Neural progenitor cell (in vitro differentiated cells): ENCODE results near the gene NIFK. TPM values are rescaled to one million over a fixed set of nuclear protein-coding genes. Genes with fewer than 3 reads are reported as not detected.

Experiments used
- DNase-seq: peaks from one replicate; pipeline ENCODE4 v3.0.0-alpha.2; 2016; ENCODE audit warnings: low spot score
- H2AFZ ChIP-seq: fragments of 200-600 bp; sonication (generic); replicated peaks from 2 replicates; pipeline ENCODE4 v1.6.1; 2016; ENCODE audit warnings: antibody characterized with exemption
- H3F3A ChIP-seq: fragments of 200-600 bp; sonication (generic); 2 replicates; pipeline ENCODE4 v1.6.1; 2016; ENCODE audit warnings: antibody characterized with exemption, low read depth
- H3K27ac ChIP-seq: fragments of 200-600 bp; sonication (generic); 2 replicates; pipeline ENCODE4 v1.5.1; 2016; ENCODE audit warnings: mild to moderate bottlenecking
- H3K27me3 ChIP-seq: fragments of 200-600 bp; sonication (generic); 2 replicates; pipeline ENCODE4 v1.6.1; 2016; ENCODE audit warnings: mild to moderate bottlenecking, moderate library complexity
- H3K36me3 ChIP-seq: fragments of 200-600 bp; sonication (generic); 2 replicates; pipeline ENCODE4 v1.5.1; 2016
- H3K4me1 ChIP-seq: fragments of 200-600 bp; sonication (generic); 2 replicates; pipeline ENCODE4 v1.6.1; 2016; ENCODE audit warnings: mixed run types
- H3K4me2 ChIP-seq: fragments of 200-600 bp; sonication (generic); 2 replicates; pipeline ENCODE4 v1.6.1; 2016
- H3K4me3 ChIP-seq: fragments of 200-600 bp; sonication (generic); 2 replicates; pipeline ENCODE4 v1.5.1; 2016
- H3K79me2 ChIP-seq: fragments of 200-600 bp; sonication (generic); 2 replicates; pipeline ENCODE4 v1.6.1; 2016; ENCODE audit warnings: low read depth
- H3K9ac ChIP-seq: fragments of 200-600 bp; sonication (generic); 2 replicates; pipeline ENCODE4 v1.6.1; 2016
- H3K9me3 ChIP-seq: fragments of 200-600 bp; sonication (generic); 2 replicates; pipeline ENCODE4 v1.5.1; 2016; ENCODE audit warnings: low read depth
- H4K20me1 ChIP-seq: fragments of 200-600 bp; sonication (generic); 2 replicates; pipeline ENCODE4 v1.6.1; 2016; ENCODE audit warnings: low read depth
- H3K27ac Mint-ChIP-seq: 3 replicates; pipeline ENCODE4 v1.8.0; 2021; ENCODE audit warnings: mixed read lengths
- H3K27me3 Mint-ChIP-seq: 2 replicates; pipeline ENCODE4 v1.8.0; 2022; ENCODE audit warnings: low read depth, mild to moderate bottlenecking, inconsistent platforms, moderate library complexity, mixed read lengths; ENCODE audit not compliant: insufficient read depth
- H3K36me3 Mint-ChIP-seq: 3 replicates; pipeline ENCODE4 v1.8.0; 2021; ENCODE audit warnings: mixed read lengths
- H3K4me1 Mint-ChIP-seq: 3 replicates; pipeline ENCODE4 v1.8.0; 2021; ENCODE audit warnings: mixed read lengths
- H3K4me3 Mint-ChIP-seq: 3 replicates; pipeline ENCODE4 v1.8.0; 2021; ENCODE audit warnings: mild to moderate bottlenecking, moderate library complexity, mixed read lengths
- H3K9me3 Mint-ChIP-seq: 3 replicates; pipeline ENCODE4 v1.8.0; 2020; ENCODE audit warnings: mixed read lengths
- EZH2 ChIP-seq: fragments of 200-600 bp; sonication (generic); IDR thresholded peaks from 2 replicates; pipeline ENCODE4 v1.6.1; 2017; ENCODE audit warnings: antibody characterized with exemption, mild to moderate bottlenecking, moderate library complexity
- EZH2phosphoT487 ChIP-seq: fragments of 200-600 bp; sonication (generic); IDR thresholded peaks from 2 replicates; pipeline ENCODE4 v1.6.1; 2017; ENCODE audit warnings: antibody characterized with exemption
- total RNA-seq: library from RNA; depleted of rRNA; stranded (reverse); fragments of >200 nt; gene quantifications from 2 replicates; pipeline ENCODE4 v1.2.3, GENCODE V29; 2015; ENCODE audit warnings: low replicate concordance
- TF ChIP-seq, protein P1 (sequence below): fragments of 200-600 bp; sonication (generic); IDR thresholded peaks from 2 replicates; pipeline ENCODE4 v1.5.1; 2017; ENCODE audit warnings: antibody characterized with exemption, mild to moderate bottlenecking

Gene NIFK
- total RNA-seq, 1 donor from 2014 or later = 126 TPM

GRCh38 chr2:121727332-121727731 is 9.3 kb downstream of the NIFK start:
- Histone ChIP-seq H2AFZ (no peak overlapping the region), H3K4me1 (no peaks in the 10 kb centered on the region), H3K4me3 (no peak overlapping the region), H3K27me3 (no peaks in the 10 kb centered on the region), H3K36me3 (peaks cover 16% of the 10 kb centered on the region), H3K9ac (no peak overlapping the region), H3K9me3 (no peaks in the 10 kb centered on the region), H3K79me2 (no peaks in the 10 kb centered on the region), H3K4me2 (no peak overlapping the region), H4K20me1 (no peaks in the 10 kb centered on the region), H3F3A (peaks cover 7% of the 10 kb centered on the region), H3K27ac (no peak overlapping the region)
- no peaks in the 10 kb centered on the region for H3K4me1 Mint-ChIP-seq
- peaks cover 34% of the 10 kb centered on the region for H3K36me3 Mint-ChIP-seq
- peaks cover 2% of the 10 kb centered on the region for H3K27me3 Mint-ChIP-seq
- no peak for TF ChIP-seq EZH2
- TF ChIP-seq EZH2phosphoT487 = no peak
- TF ChIP-seq, protein P1, sequence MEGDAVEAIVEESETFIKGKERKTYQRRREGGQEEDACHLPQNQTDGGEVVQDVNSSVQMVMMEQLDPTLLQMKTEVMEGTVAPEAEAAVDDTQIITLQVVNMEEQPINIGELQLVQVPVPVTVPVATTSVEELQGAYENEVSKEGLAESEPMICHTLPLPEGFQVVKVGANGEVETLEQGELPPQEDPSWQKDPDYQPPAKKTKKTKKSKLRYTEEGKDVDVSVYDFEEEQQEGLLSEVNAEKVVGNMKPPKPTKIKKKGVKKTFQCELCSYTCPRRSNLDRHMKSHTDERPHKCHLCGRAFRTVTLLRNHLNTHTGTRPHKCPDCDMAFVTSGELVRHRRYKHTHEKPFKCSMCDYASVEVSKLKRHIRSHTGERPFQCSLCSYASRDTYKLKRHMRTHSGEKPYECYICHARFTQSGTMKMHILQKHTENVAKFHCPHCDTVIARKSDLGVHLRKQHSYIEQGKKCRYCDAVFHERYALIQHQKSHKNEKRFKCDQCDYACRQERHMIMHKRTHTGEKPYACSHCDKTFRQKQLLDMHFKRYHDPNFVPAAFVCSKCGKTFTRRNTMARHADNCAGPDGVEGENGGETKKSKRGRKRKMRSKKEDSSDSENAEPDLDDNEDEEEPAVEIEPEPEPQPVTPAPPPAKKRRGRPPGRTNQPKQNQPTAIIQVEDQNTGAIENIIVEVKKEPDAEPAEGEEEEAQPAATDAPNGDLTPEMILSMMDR = no peak
- DNase-seq = no peak
- no peak overlapping the region for H3K4me3 Mint-ChIP-seq
- H3K27ac Mint-ChIP-seq = no peak overlapping the region
- no peaks in the 10 kb centered on the region for H3K9me3 Mint-ChIP-seq

DNA sequence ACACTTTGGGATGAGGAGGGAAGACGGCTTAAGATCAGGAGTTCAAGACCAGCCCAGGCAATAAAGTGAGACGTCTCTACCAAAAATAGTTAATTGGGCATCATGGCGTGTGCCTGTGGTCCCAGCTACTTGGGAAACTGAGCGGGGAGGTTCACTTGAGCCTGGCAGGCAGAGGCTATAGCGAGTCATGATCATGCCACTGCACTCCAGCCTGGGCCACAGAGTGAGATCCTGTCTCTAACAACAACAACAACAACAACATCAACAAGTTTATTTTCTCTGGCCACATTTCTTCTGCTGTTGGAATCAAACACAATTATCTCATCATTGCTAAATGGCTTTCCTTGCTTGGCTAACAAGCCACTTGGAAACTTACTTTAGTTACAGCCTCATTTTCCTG is 13.4 kb downstream of the NIFK start:
- no peak for DNase-seq
- Histone ChIP-seq H3K9ac (no peak overlapping the region), H3F3A (peaks cover 2% of the 10 kb centered on the region), H3K27ac (no peak overlapping the region), H3K4me3 (no peak overlapping the region), H3K4me1 (no peaks in the 10 kb centered on the region), H3K9me3 (no peaks in the 10 kb centered on the region), H3K4me2 (no peak overlapping the region), H3K27me3 (no peaks in the 10 kb centered on the region), H3K79me2 (no peaks in the 10 kb centered on the region), H2AFZ (no peak overlapping the region), H4K20me1 (no peaks in the 10 kb centered on the region), H3K36me3 (peaks cover 13% of the 10 kb centered on the region)
- Mint-ChIP-seq H3K36me3 (peaks cover 13% of the 10 kb centered on the region), H3K27ac (no peak overlapping the region), H3K4me1 (no peaks in the 10 kb centered on the region), H3K9me3 (no peaks in the 10 kb centered on the region), H3K4me3 (no peak overlapping the region), H3K27me3 (peaks cover 2% of the 10 kb centered on the region)
- TF ChIP-seq EZH2phosphoT487 (no peak), EZH2 (no peak)
- TF ChIP-seq, protein P1 = no peak

GRCh38 chr2:121722479-121722878 is 14.2 kb downstream of the NIFK start:
- H3K36me3 Mint-ChIP-seq = peaks cover 9% of the 10 kb centered on the region
- H2AFZ ChIP-seq = no peak overlapping the region
- no peaks in the 10 kb centered on the region for H3K4me1 Mint-ChIP-seq
- no peaks in the 10 kb centered on the region for H3K9me3 Mint-ChIP-seq
- H3K27ac ChIP-seq = no peak overlapping the region
- H3F3A ChIP-seq = no peaks in the 10 kb centered on the region
- peaks cover 5% of the 10 kb centered on the region for H3K36me3 ChIP-seq
- no peak overlapping the region for H3K4me3 Mint-ChIP-seq
- no peaks in the 10 kb centered on the region for H3K27me3 ChIP-seq
- no peak overlapping the region for H3K9ac ChIP-seq
- no peak for DNase-seq
- no peaks in the 10 kb centered on the region for H3K79me2 ChIP-seq
- H3K27ac Mint-ChIP-seq = no peak overlapping the region
- H3K4me3 ChIP-seq = no peak overlapping the region
- no peak overlapping the region for H3K4me2 ChIP-seq
- H3K4me1 ChIP-seq = no peaks in the 10 kb centered on the region
- H3K27me3 Mint-ChIP-seq = peaks cover 2% of the 10 kb centered on the region
- no peak for TF ChIP-seq EZH2phosphoT487
- TF ChIP-seq, protein P1 = no peak
- TF ChIP-seq EZH2 = no peak
- no peaks in the 10 kb centered on the region for H4K20me1 ChIP-seq
- no peaks in the 10 kb centered on the region for H3K9me3 ChIP-seq
